ENCODE measurements around the gene SPRY1.

Gene SPRY1

GRCh38 chr4:123380728-123381716 lies 15.6 kb upstream of the SPRY1 start:
- DNase-seq, result no peak

GRCh38 chr4:123381996-123382395 lies 14.6 kb upstream of the SPRY1 start:
- DNase-seq, result no peak

GRCh38 chr4:123383566-123383965 lies 13.0 kb upstream of the SPRY1 start:
- no peak for DNase-seq

- no peak for DNase-seq
These were observed 10.0 kb upstream of the SPRY1 start for GRCh38 chr4:123386609-123387008.

GRCh38 chr4:123390846-123391456 lies 5.6 kb upstream of the SPRY1 start:
- no peak for DNase-seq

GRCh38 chr4:123393721-123394120 lies 2.9 kb upstream of the SPRY1 start:
- no peak for DNase-seq

- DNase-seq, result peak; percentile 39
These were observed 810 bp downstream of the SPRY1 start for GRCh38 chr4:123397144-123398065.

- peak; percentile 65 for DNase-seq
These were observed 1.7 kb downstream of the SPRY1 start for GRCh38 chr4:123398066-123398852.

GRCh38 chr4:123398853-123399626 lies 2.4 kb downstream of the SPRY1 start:
- DNase-seq, result peak; percentile 57

- DNase-seq, result no peak
These were observed 3.2 kb downstream of the SPRY1 start for GRCh38 chr4:123399627-123400358.

- no peak for DNase-seq
These were observed 4.9 kb downstream of the SPRY1 start for GRCh38 chr4:123401271-123402120.

GRCh38 chr4:123402121-123402465 lies 5.5 kb downstream of the SPRY1 start:
- no peak for DNase-seq

- DNase-seq, result no peak
These were observed 6.5 kb downstream of the SPRY1 start for GRCh38 chr4:123403080-123403604.

- DNase-seq, result no peak
These were observed 7.9 kb downstream of the SPRY1 start for GRCh38 chr4:123404533-123404932.

GRCh38 chr4:123405267-123405865 lies 8.8 kb downstream of the SPRY1 start:
- no peak for DNase-seq

- no peak for DNase-seq
These were observed 10.3 kb downstream of the SPRY1 start for GRCh38 chr4:123406872-123407271.

- DNase-seq, result no peak
These were observed 12.0 kb downstream of the SPRY1 start for GRCh38 chr4:123408471-123409084.

GRCh38 chr4:123409334-123409733 lies 12.7 kb downstream of the SPRY1 start:
- no peak for DNase-seq

GRCh38 chr4:123411514-123411913 lies 14.9 kb downstream of the SPRY1 start:
- no peak for DNase-seq

All from activated naive CD4-positive, alpha-beta T cell treated with Interleukin-2 at 50 U/mL for 16 hours (primary cell).